OCI-LY7 (cell line): ENCODE results near the gene BCO2. TPM values are rescaled to one million over a fixed set of nuclear protein-coding genes. Genes with fewer than 3 reads are reported as not detected.

Experiments
- BruUV-seq: library from RNA; stranded (reverse); fragments of 400-500 nt; replicated peaks from 2 replicates; lab custom pipeline; 2021; lab: Mats Ljungman, UMichigan
- CTCF ChIA-PET: fragments of 300-600 bp; sonication (Branson Sonifier 250); formaldehyde crosslinking; loops from one replicate; lab custom pipeline; 2022; ENCODE audit warnings: antibody characterized with exemption; ENCODE audit not compliant: unreplicated experiment; lab: Charles Lee
- POLR2A ChIA-PET: fragments of 300-600 bp; sonication (Branson Sonifier 250); formaldehyde crosslinking; loops from one replicate; lab custom pipeline; 2022; ENCODE audit warnings: antibody characterized with exemption; lab: Charles Lee
- DNase-seq: peaks from one replicate; pipeline ENCODE4 v3.0.0-alpha.2; 2015; ENCODE audit warnings: low spot score
- H2AFZ ChIP-seq: fragments of 200-600 bp; sonication (generic), shearing (Covaris generic); 2 replicates; pipeline ENCODE4 v1.6.1; 2014; ENCODE audit warnings: mild to moderate bottlenecking, antibody characterized with exemption, low read length, moderate library complexity
- H3K27ac ChIP-seq: fragments of 200-600 bp; sonication (generic); 2 replicates; pipeline ENCODE4 v1.5.1; 2014; ENCODE audit warnings: mixed run types, low read depth, mild to moderate bottlenecking, moderate library complexity, low read length, inconsistent platforms; ENCODE audit not compliant: poor library complexity, severe bottlenecking
- H3K36me3 ChIP-seq: fragments of 200-600 bp; sonication (generic); 2 replicates; pipeline ENCODE4 v1.6.1; 2014; ENCODE audit warnings: mild to moderate bottlenecking, antibody characterized with exemption, low read length, moderate library complexity, mixed read lengths; ENCODE audit not compliant: insufficient read depth
- H3K4me1 ChIP-seq: fragments of 200-600 bp; sonication (generic); 2 replicates; pipeline ENCODE4 v1.5.1; 2014; ENCODE audit warnings: mild to moderate bottlenecking, low read length; ENCODE audit not compliant: insufficient read depth, poor library complexity, severe bottlenecking
- H3K4me2 ChIP-seq: fragments of 200-600 bp; sonication (generic); 2 replicates; pipeline ENCODE4 v1.6.1; 2014; ENCODE audit warnings: mild to moderate bottlenecking, low read length
- H3K4me3 ChIP-seq: fragments of 200-600 bp; sonication (generic); 2 replicates; pipeline ENCODE4 v1.5.1; 2014; ENCODE audit warnings: mild to moderate bottlenecking, low read depth, low read length; ENCODE audit not compliant: poor library complexity, severe bottlenecking
- H3K79me2 ChIP-seq: fragments of 200-600 bp; sonication (generic); 2 replicates; pipeline ENCODE4 v1.6.1; 2016; ENCODE audit warnings: low read depth, mild to moderate bottlenecking, low read length, moderate library complexity, mixed read lengths; ENCODE audit not compliant: insufficient read depth
- H3K9me2 ChIP-seq: fragments of 200-600 bp; sonication (generic); 2 replicates; pipeline ENCODE4 v1.6.1; 2016; ENCODE audit warnings: mild to moderate bottlenecking, low read length, mixed read lengths; ENCODE audit not compliant: insufficient read depth
- H3K9me3 ChIP-seq: fragments of 200-600 bp; sonication (generic); 2 replicates; pipeline ENCODE4 v1.6.1; 2014; ENCODE audit warnings: mild to moderate bottlenecking, mixed run types, low read length, mixed read lengths
- H4K20me1 ChIP-seq: fragments of 200-600 bp; sonication (generic); 2 replicates; pipeline ENCODE4 v1.6.1; 2014; ENCODE audit warnings: mild to moderate bottlenecking, antibody characterized with exemption, low read length, moderate library complexity, mixed read lengths; ENCODE audit not compliant: insufficient read depth
- EZH2phosphoT487 ChIP-seq: fragments of 200-600 bp; sonication (generic); IDR thresholded peaks from 2 replicates; pipeline ENCODE4 v1.6.1; 2018; ENCODE audit warnings: low read depth, borderline replicate concordance, mild to moderate bottlenecking, mixed run types, antibody characterized with exemption, low read length, moderate library complexity, mixed read lengths
- intact Hi-C: fragments of 100-400 bp; cut with micrococcal nuclease; formaldehyde crosslinking; loops from one replicate; pipeline ENCODE4 v1.10.0; 2022; ENCODE audit not compliant: unreplicated experiment
- total RNA-seq, 2 experiments: library from RNA; depleted of rRNA in 1 of 2; stranded (reverse); fragments of >200 nt in 1 of 2; shearing (Covaris generic) in 1 of 2; gene quantifications; 2 replicates each; pipeline ENCODE4 v1.2.3, GENCODE V29; 2014 to 2022
- TF ChIP-seq, protein P1 (sequence below): fragments of 200-600 bp; sonication (generic); conservative IDR thresholded peaks from 2 replicates; pipeline ENCODE4 v1.5.1; 2014; ENCODE audit warnings: mild to moderate bottlenecking, antibody characterized with exemption, low read length, moderate library complexity, mixed read lengths

BCO2 gene
- total RNA-seq, 2 experiments from 2014 or later: 0.60 to 1.2 TPM

- intact Hi-C loops: no loop called here
- Histone ChIP-seq H3K9me3 (no peaks in the 10 kb centered on the region), H3K36me3 (no peaks in the 10 kb centered on the region), H3K4me1 (no peaks in the 10 kb centered on the region), H3K4me2 (no peak within 1 kb of the TSS), H4K20me1 (no peaks in the 10 kb centered on the region), H3K27ac (no peak within 1 kb of the TSS), H3K9me2 (no peaks in the 10 kb centered on the region), H3K79me2 (no peaks in the 10 kb centered on the region), H2AFZ (no peak within 1 kb of the TSS), H3K4me3 (no peak within 1 kb of the TSS)
- DNase-seq: no peak
- TF ChIP-seq, protein P1, sequence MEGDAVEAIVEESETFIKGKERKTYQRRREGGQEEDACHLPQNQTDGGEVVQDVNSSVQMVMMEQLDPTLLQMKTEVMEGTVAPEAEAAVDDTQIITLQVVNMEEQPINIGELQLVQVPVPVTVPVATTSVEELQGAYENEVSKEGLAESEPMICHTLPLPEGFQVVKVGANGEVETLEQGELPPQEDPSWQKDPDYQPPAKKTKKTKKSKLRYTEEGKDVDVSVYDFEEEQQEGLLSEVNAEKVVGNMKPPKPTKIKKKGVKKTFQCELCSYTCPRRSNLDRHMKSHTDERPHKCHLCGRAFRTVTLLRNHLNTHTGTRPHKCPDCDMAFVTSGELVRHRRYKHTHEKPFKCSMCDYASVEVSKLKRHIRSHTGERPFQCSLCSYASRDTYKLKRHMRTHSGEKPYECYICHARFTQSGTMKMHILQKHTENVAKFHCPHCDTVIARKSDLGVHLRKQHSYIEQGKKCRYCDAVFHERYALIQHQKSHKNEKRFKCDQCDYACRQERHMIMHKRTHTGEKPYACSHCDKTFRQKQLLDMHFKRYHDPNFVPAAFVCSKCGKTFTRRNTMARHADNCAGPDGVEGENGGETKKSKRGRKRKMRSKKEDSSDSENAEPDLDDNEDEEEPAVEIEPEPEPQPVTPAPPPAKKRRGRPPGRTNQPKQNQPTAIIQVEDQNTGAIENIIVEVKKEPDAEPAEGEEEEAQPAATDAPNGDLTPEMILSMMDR: no peak
- TF ChIP-seq EZH2phosphoT487: no peak
- ChIA-PET CTCF (no interaction called here), POLR2A (no interaction called here)
- no TSS peak for BruUV-seq
Measured at GRCh38 chr11:112167145-112167544, 8.2 kb upstream of the BCO2 start, which contains the start of gene TEX12. TEX12 (plus strand) TSS chr11:112167372; CDS start chr11:112169269, 1,897 bp downstream.

- Histone ChIP-seq H3K79me2 (no peaks in the 10 kb centered on the region), H3K4me2 (no peak overlapping the region), H4K20me1 (no peaks in the 10 kb centered on the region), H3K4me3 (no peak overlapping the region), H3K4me1 (no peaks in the 10 kb centered on the region), H3K27ac (no peak overlapping the region), H3K9me3 (no peaks in the 10 kb centered on the region), H2AFZ (no peak overlapping the region), H3K9me2 (no peaks in the 10 kb centered on the region), H3K36me3 (no peaks in the 10 kb centered on the region)
- no peak for DNase-seq
- TF ChIP-seq, protein P1: no peak
- TF ChIP-seq EZH2phosphoT487: no peak
- no TSS peak for BruUV-seq
- intact Hi-C loops: no loop called here
- ChIA-PET POLR2A (no interaction called here), CTCF (interaction anchor here (1.1 kb wide), 1 partner anchor 58 kb away, joined by 3 read pairs; no protein-coding TSS in a partner anchor)
Measured at GRCh38 chr11:112172362-112172994, 2.8 kb upstream of the BCO2 start.

DNA sequence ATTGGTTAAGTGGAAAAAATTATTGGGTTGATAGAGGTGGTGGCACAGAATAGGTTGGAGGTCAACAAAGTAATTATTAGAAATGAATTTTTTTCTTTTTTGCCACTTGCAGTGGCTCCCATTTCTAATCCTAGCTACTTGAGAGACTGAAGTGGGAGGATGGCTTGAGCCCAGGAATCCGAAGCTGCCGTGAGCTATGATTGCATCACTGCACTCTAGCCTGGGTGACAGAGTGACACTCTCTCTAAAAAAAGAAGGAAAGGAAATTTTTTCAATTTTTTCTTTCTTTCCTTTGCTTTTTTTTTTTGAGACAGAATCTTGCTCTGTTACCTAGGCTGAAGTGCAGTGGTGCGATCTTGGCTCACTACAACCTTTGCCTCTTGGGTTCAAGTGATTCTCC is 2.2 kb upstream of the BCO2 start:
- H4K20me1 ChIP-seq: no peaks in the 10 kb centered on the region
- BruUV-seq: no TSS peak
- H3K9me2 ChIP-seq: no peaks in the 10 kb centered on the region
- no peak overlapping the region for H3K4me3 ChIP-seq
- TF ChIP-seq EZH2phosphoT487: no peak
- TF ChIP-seq, protein P1: no peak
- no peaks in the 10 kb centered on the region for H3K36me3 ChIP-seq
- H3K9me3 ChIP-seq: no peaks in the 10 kb centered on the region
- DNase-seq: no peak
- POLR2A ChIA-PET: no interaction called here
- no peak overlapping the region for H3K4me2 ChIP-seq
- intact Hi-C loops: no loop called here
- H2AFZ ChIP-seq: no peak overlapping the region
- no peaks in the 10 kb centered on the region for H3K4me1 ChIP-seq
- CTCF ChIA-PET: interaction anchor here (1.1 kb wide), 1 partner anchor 59 kb away, joined by 3 read pairs; no protein-coding TSS in a partner anchor
- H3K79me2 ChIP-seq: no peaks in the 10 kb centered on the region
- no peak overlapping the region for H3K27ac ChIP-seq
